VCaP (cell line): ENCODE results near the gene OSBPL5.

Experiments
- H3K27ac ChIP-seq: fragments of 450-650 bp; 2 replicates; pipeline ENCODE4 v1.5.1; 2017
- TF ChIP-seq, protein P1 (sequence below): fragments of 450-650 bp; conservative IDR thresholded peaks from 2 replicates; pipeline ENCODE4 v1.5.1; 2017; ENCODE audit warnings: mild to moderate bottlenecking, moderate library complexity

Gene OSBPL5

DNA sequence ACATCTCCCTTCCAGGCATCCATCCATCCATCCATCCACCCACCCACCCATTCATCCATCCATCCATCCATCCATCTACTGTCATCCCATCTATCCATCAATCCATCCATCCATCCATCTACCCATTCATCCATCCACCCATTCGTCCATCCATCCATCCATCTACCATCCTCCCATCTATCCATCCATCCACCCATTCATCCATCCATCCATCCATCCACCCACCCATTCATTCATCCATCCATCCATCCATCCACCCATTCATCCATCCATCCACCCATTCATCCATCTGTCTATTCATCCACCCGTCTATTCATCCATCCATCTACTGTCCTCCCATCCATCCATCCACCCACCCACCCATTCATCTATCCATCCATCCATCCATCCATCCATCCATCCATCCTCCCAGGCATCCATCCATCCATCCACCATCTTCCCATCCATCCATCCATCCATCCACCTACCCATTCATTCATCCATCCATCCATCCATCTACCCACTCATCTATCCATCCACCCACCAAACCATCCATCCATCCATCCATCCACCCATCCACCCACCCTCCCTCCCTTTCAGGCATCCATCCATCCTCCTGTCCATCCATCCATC, 33.7 kb downstream of the OSBPL5 start:
- H3K27ac ChIP-seq: no peak overlapping the region
- TF ChIP-seq, protein P1, sequence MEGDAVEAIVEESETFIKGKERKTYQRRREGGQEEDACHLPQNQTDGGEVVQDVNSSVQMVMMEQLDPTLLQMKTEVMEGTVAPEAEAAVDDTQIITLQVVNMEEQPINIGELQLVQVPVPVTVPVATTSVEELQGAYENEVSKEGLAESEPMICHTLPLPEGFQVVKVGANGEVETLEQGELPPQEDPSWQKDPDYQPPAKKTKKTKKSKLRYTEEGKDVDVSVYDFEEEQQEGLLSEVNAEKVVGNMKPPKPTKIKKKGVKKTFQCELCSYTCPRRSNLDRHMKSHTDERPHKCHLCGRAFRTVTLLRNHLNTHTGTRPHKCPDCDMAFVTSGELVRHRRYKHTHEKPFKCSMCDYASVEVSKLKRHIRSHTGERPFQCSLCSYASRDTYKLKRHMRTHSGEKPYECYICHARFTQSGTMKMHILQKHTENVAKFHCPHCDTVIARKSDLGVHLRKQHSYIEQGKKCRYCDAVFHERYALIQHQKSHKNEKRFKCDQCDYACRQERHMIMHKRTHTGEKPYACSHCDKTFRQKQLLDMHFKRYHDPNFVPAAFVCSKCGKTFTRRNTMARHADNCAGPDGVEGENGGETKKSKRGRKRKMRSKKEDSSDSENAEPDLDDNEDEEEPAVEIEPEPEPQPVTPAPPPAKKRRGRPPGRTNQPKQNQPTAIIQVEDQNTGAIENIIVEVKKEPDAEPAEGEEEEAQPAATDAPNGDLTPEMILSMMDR: no peak

DNA sequence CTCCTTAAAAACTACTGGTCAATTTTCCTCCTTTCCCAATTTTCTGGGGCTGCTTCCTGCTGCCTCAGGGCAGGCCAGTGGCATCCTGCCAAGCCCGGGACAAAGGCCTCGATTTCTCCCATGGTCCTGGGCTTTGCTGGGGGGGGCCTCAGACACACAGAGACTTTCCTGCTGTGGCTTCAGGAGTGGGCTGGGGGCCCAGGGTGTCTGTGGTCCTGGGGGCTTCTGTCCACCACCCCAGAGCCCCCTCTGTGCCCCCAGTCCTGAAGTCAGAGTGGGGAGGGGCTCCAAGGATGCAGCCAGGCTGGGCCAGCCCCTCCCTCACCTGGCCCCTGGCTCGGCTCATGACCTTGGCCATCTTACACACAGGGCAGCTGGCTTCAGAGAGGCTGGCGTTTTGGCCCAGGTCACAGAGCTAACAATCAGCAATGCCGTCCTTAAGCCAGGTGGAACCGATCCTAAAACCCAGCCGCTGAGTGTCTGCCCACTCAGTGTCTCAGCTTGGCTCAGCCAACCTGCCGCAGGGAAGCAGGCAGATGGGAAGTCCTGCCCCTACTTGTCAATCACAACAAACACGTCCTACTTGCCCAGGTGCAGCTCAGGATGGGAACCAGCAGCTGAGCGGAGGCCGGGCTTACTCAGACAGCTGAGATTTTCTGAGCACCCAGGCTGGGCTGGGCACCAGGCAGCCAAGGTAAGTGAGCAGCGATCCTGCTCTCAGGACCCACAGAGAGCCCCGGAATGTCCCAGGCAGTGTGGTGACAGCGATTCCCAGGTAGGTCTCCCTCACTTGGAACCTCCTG, 34.6 kb downstream of the OSBPL5 start:
- peak overlapping the region; percentile 18; the same call in 1 of the 2 replicates for H3K27ac ChIP-seq
- TF ChIP-seq, protein P1: no peak

DNA sequence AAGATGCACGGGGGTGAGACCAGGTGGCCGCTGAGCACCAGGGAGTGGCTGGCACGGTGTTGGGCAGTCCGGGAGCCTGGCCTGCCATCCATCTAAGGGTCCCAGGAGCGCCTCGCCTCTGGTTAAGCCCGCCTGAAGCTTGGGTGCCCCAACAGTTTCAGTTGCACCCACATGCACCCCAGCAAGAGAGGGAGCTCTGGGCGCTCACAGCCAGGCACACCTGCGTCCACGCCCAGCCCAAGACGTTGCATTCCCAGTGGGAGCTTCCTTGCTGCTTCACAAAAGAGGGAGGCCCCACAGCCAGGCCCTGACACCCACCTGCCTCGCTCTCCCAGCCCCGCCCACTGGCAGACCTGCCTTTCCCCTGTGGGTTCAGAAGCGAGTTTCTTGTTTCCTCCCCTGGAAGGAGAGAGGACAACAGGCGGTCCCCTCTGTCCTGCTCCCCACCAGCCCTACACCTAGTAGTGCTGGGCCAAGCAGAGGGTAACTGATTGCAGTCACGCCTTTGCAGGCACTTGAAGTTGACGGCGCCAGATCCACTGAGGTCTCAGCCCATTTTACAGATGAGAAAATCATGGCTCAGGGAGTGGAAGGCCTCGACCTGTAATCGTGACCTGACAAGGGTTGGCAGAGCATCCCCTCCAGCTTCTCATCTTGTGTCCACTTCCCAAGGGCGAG, 35.4 kb downstream of the OSBPL5 start:
- TF ChIP-seq, protein P1: no peak
- H3K27ac ChIP-seq: no peak overlapping the region

GRCh38 chr11:3129181-3129590, 35.9 kb downstream of the OSBPL5 start:
- TF ChIP-seq, protein P1: no peak
- H3K27ac ChIP-seq: no peak overlapping the region

- peak overlapping the region; percentile 95; the same call in 1 of the 2 replicates for H3K27ac ChIP-seq
- TF ChIP-seq, protein P1: no peak
Observed at GRCh38 chr11:3128356-3129180, 36.5 kb downstream of the OSBPL5 start.

- H3K27ac ChIP-seq: peak overlapping the region; percentile 95
- TF ChIP-seq, protein P1: no peak
Observed at GRCh38 chr11:3127706-3128355, 37.3 kb downstream of the OSBPL5 start.
